ENCODE measurements around the gene TMEM151B.

DNA sequence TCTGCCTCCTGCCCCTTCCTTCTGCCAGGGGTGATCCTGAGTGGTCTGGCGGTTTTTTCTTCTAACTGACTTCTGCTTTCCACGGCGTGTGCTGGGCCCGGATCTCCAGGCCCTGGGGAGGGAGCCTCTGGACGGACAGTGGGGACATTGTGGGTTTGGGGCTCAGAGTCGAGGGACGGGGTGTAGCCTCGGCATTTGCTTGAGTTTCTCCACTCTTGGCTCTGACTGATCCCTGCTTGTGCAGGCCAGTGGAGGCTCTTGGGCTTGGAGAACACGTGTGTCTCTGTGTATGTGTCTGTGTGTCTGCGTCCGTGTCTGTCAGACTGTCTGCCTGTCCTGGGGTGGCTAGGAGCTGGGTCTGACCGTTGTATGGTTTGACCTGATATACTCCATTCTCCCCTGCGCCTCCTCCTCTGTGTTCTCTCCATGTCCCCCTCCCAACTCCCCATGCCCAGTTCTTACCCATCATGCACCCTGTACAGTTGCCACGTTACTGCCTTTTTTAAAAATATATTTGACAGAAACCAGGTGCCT is 36.6 kb upstream of the TMEM151B start:
- TF ChIP-seq, protein P1, sequence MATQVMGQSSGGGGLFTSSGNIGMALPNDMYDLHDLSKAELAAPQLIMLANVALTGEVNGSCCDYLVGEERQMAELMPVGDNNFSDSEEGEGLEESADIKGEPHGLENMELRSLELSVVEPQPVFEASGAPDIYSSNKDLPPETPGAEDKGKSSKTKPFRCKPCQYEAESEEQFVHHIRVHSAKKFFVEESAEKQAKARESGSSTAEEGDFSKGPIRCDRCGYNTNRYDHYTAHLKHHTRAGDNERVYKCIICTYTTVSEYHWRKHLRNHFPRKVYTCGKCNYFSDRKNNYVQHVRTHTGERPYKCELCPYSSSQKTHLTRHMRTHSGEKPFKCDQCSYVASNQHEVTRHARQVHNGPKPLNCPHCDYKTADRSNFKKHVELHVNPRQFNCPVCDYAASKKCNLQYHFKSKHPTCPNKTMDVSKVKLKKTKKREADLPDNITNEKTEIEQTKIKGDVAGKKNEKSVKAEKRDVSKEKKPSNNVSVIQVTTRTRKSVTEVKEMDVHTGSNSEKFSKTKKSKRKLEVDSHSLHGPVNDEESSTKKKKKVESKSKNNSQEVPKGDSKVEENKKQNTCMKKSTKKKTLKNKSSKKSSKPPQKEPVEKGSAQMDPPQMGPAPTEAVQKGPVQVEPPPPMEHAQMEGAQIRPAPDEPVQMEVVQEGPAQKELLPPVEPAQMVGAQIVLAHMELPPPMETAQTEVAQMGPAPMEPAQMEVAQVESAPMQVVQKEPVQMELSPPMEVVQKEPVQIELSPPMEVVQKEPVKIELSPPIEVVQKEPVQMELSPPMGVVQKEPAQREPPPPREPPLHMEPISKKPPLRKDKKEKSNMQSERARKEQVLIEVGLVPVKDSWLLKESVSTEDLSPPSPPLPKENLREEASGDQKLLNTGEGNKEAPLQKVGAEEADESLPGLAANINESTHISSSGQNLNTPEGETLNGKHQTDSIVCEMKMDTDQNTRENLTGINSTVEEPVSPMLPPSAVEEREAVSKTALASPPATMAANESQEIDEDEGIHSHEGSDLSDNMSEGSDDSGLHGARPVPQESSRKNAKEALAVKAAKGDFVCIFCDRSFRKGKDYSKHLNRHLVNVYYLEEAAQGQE (IDR thresholded peaks at IDR 0.05; ENCODE audit: low read depth) = no peak
- no peak for TF ChIP-seq MAX (IDR thresholded peaks at IDR 0.05)
